ENCODE data around the gene PXDC1. TPM values are rescaled to one million over a fixed set of nuclear protein-coding genes. Genes with fewer than 3 reads are reported as not detected.
A peak's percentile ranks its signal among the peaks of the same experiment; 100 is the strongest.

Gene PXDC1
- total RNA-seq, 1 donor from 2014 or later: 37.6 TPM

DNA sequence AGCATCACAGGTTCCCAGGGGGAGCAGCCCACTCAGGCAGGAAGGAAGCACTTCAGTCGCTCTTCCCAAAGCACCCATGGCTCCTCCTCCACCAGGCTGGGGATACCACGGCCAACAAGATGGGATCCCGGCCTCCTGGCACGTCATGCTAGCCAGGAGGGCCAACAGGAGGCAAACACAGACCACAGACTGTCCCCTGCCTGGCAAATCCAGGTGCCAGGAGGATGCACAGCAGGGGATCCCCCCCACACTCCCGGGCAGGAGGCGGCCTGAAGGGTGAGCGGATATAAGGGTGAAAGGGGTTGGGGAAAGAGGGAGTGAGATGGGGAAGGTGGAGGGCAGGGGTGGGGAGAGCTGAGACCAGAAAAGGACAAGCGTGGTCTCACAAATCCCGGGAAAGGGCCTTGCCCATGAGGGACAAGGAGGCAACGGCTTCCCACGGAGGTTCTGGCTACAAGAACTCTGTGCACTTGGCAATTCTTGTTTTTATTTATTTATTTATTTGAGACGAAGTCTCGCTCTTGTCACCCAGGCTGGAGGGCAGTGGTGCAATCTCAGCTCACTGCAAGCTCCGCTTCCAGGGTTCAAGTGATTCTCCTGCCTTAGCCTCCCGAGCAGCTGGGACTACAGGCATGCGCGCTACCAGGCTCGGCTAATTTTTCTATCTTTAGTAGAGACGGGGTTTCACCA, 7.2 kb downstream of the PXDC1 start:
- TF ChIP-seq, protein P1, sequence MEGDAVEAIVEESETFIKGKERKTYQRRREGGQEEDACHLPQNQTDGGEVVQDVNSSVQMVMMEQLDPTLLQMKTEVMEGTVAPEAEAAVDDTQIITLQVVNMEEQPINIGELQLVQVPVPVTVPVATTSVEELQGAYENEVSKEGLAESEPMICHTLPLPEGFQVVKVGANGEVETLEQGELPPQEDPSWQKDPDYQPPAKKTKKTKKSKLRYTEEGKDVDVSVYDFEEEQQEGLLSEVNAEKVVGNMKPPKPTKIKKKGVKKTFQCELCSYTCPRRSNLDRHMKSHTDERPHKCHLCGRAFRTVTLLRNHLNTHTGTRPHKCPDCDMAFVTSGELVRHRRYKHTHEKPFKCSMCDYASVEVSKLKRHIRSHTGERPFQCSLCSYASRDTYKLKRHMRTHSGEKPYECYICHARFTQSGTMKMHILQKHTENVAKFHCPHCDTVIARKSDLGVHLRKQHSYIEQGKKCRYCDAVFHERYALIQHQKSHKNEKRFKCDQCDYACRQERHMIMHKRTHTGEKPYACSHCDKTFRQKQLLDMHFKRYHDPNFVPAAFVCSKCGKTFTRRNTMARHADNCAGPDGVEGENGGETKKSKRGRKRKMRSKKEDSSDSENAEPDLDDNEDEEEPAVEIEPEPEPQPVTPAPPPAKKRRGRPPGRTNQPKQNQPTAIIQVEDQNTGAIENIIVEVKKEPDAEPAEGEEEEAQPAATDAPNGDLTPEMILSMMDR (conservative IDR thresholded peaks at IDR 0.05; ENCODE audit: low read depth, low read length): no peak
- H3K4me3 ChIP-seq (ENCODE audit: low read depth, low read length): no peak overlapping the region
- no peak for DNase-seq (ENCODE audit: low read depth)

DNA sequence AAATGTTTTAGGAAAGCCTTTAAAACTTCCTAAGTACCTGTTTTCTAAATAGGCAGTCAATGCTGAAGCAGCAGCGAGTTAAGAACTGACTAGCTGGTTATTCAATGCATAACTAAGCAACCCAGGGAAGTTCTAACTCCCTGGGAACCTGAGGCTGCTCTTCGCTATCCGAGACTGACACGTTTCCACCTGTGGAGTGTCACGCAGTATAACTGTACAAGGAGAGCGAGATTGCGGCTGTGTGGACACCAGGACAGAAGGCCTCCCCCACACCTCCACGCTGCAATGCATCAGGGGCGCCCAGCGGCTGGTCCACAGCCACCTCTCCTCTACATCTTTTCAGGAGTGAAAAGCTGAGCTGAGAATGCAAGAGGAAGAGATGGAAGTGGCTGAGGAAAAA, 8.0 kb downstream of the PXDC1 start:
- TF ChIP-seq, protein P1 (conservative IDR thresholded peaks at IDR 0.05; ENCODE audit: low read depth, low read length): no peak
- no peak for DNase-seq (ENCODE audit: low read depth)
- H3K4me3 ChIP-seq (ENCODE audit: low read depth, low read length): no peak overlapping the region

DNA sequence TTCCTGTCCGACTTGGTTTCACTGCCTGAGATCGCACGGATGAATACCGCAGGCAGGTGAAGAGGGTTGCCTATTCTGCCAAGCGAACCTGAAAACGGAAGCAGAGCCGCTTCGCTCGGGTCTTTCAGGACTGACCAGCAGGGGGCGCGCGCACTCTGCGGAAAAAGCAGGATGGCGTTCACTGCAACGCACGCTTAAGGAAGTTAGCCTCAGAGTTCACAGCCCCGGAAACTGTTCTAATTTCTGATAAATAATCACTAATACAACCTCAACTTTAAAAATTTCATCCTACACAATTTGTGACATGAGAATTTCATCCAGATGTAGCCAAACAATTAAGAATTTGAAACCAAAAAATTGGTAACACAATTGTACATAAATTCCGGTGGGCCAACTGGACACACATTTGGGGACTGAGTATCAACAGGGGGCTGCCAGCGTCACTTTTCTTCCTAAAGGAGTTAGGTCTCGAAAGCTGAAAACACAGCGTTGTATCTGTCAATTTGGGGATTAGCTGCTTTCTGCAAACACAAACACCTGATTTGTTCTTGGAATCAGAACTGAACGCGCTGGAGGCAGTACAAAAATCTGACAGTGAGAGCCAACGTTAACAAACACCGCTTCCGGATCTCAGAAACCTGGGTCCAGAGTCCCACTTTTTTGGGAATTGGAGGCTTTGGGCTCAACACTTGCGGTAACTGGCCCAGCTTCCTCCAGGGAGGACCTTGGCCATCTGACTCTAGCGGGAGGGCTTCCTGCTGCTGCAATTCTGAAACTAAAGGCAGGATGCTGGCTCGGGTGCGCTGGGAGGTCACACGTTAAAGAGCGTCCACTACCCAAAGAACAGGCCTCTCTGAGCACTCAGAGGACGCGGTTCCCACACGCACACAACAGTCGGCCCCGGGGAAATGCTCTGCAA, 8.8 kb downstream of the PXDC1 start:
- no peak for DNase-seq (ENCODE audit: low read depth)
- TF ChIP-seq, protein P1 (conservative IDR thresholded peaks at IDR 0.05; ENCODE audit: low read depth, low read length): peak; percentile 95

DNA sequence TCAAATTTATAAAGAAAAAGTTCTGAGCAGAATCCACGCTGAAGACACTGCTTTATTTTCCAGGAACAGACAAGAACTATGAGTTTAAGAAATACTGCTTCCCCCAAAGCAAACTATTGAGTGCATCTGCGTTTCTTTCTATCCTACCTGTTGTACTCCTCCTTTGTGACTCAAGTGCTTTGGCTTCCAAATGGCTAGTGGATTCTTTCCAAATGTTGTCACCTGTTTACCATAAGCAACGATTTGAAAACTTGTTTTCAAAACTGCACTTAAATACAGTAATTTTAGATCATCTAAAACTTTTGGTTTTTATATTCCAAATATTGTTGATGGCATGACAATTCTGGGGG, 9.5 kb downstream of the PXDC1 start:
- H3K4me3 ChIP-seq (ENCODE audit: low read depth, low read length): no peak overlapping the region
- no peak for DNase-seq (ENCODE audit: low read depth)
- TF ChIP-seq, protein P1 (conservative IDR thresholded peaks at IDR 0.05; ENCODE audit: low read depth, low read length): no peak

More for the DNA sequence above, 8.8 kb downstream of the PXDC1 start:
- H3K4me3 ChIP-seq (ENCODE audit: low read depth, low read length): peak overlapping the region; percentile 36

DNA sequence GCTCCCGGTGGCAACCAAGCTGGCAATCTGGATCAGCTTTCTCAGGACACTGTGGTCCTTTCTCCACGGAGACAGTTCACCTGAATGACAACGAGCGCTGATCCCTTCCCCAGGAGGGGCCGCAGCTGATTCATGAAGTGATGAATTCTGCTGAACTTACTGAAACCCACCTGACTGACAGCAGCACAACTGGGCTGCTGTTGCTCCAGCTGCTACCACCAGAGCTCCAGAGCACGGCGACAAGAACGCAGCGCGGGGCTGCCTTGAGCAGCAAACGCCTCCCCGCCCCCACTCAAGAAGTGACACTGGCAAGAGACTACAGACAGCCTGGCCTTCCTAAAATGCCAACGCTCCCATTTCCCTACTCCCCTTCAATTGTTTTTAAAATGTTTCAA, 10.0 kb downstream of the PXDC1 start:
- TF ChIP-seq, protein P1 (conservative IDR thresholded peaks at IDR 0.05; ENCODE audit: low read depth, low read length): no peak
- H3K4me3 ChIP-seq (ENCODE audit: low read depth, low read length): no peak overlapping the region
- no peak for DNase-seq (ENCODE audit: low read depth)

DNA sequence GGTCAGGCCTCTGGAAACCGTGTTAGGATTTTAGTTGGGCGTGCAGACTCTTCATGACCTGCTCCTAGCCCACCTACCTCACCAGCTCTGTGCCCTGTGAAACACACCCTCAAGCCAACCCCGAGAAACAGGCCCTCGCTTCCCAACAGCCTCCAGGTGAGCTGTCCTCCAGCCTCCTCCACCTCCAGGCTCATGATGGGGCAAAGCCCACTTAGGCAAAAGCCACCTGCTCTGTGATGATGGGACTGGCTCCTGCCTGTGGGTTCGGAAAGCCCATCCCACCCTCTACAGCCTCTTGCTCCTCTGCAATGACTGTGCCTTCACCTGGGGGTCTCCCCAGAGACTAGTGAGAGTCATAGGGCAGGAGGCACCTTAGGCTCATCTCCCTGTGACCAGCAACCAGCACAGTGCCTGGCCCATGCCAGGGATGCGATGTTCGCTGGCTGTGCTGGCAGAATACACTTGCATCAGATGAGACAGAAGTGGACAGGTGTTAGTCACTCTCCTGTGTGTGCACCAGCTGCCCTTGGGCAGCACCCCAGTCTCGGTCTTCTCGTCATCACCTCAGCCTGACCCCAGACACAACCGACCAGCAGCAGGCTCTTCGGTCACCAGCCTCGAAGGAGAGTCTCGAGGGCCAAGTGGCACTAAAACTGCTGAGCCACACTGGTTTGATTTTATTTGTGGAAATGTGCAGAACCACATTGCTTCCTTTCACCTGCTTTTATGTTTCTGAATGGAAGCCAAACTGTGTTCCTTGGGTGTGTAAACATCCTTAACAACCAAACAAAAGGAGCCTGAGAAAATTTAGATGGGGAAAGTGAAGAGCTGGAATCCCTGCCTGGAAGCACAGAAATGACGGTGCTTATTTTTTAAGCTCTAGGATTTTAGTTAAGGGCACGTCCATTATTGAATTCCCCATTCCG, 10.7 kb downstream of the PXDC1 start:
- no peak for DNase-seq (ENCODE audit: low read depth)
- H3K4me3 ChIP-seq (ENCODE audit: low read depth, low read length): no peak overlapping the region
- TF ChIP-seq, protein P1 (conservative IDR thresholded peaks at IDR 0.05; ENCODE audit: low read depth, low read length): no peak
